ENCODE results near the gene UNC5CL. TPM values are rescaled to one million over a fixed set of nuclear protein-coding genes. Genes with fewer than 3 reads are reported as not detected.

UNC5CL gene
- total and polyA plus RNA-seq, 3 experiments from 2014 or later, result 0.40 to 1.8 (median 1.1) TPM

GRCh38 chr6:41033776-41034175 is 5.2 kb downstream of the UNC5CL start:
- Mint-ChIP-seq H3K36me3 (peaks cover 0 to 5% (median 4%) of the 10 kb centered on the region in 3 donors), H3K27me3 (peaks cover 0 to 2% of the 10 kb centered on the region in 2 donors), H3K4me1 (peaks cover 6 to 9% (median 7%) of the 10 kb centered on the region in 3 donors), H3K9me3 (no peaks in the 10 kb centered on the region), H3K4me3 (no peak overlapping the region), H3K27ac (no peak overlapping the region)
- peaks cover 6% of the 10 kb centered on the region for H3K4me1 ChIP-seq (ENCODE audit: insufficient read depth, low read length)
- no peaks in the 10 kb centered on the region for H3K36me3 ChIP-seq (ENCODE audit: insufficient read depth, low read length)
- H3K27me3 ChIP-seq (ENCODE audit: insufficient read depth, low read length, poor library complexity, severe bottlenecking), result no peaks in the 10 kb centered on the region
- no peak overlapping the region for H3K4me3 ChIP-seq (ENCODE audit: low read length)
- POLR2A ChIA-PET, result no interaction called here
- CTCF ChIA-PET, result no interaction called here
- H3K9me3 ChIP-seq (ENCODE audit: low read length), result no peaks in the 10 kb centered on the region
- no peak for DNase-seq
- no peak overlapping the region for H3K27ac ChIP-seq (ENCODE audit: low read depth, low read length)

- H3K4me1 Mint-ChIP-seq, result peaks cover 11 to 14% (median 12%) of the 10 kb centered on the region in 3 donors
- Histone ChIP-seq H3K27me3 (ENCODE audit: insufficient read depth, low read length, poor library complexity, severe bottlenecking) (no peaks in the 10 kb centered on the region), H3K36me3 (ENCODE audit: insufficient read depth, low read length) (no peaks in the 10 kb centered on the region), H3K9me3 (ENCODE audit: low read length) (no peaks in the 10 kb centered on the region), H3K4me1 (ENCODE audit: insufficient read depth, low read length) (peaks cover 13% of the 10 kb centered on the region), H3K27ac (ENCODE audit: low read depth, low read length) (no peak overlapping the region), H3K4me3 (ENCODE audit: low read length) (no peak overlapping the region)
- H3K36me3 Mint-ChIP-seq, result peaks cover 0 to 5% (median 4%) of the 10 kb centered on the region in 3 donors
- CTCF ChIA-PET, result no interaction called here
- POLR2A ChIA-PET, result no interaction called here
- DNase-seq, result no peak
- peak overlapping the region in 2 of 8 donors; percentile 39 to 92 for H3K27ac Mint-ChIP-seq
- no peaks in the 10 kb centered on the region for H3K9me3 Mint-ChIP-seq
- H3K4me3 Mint-ChIP-seq, result no peak overlapping the region
- peaks cover 0 to 2% of the 10 kb centered on the region in 2 donors for H3K27me3 Mint-ChIP-seq
These were observed 6.2 kb downstream of the UNC5CL start for GRCh38 chr6:41032830-41033229.

GRCh38 chr6:41028561-41029412 is 10.2 kb downstream of the UNC5CL start:
- Histone ChIP-seq H3K27me3 (ENCODE audit: insufficient read depth, low read length, poor library complexity, severe bottlenecking) (no peaks in the 10 kb centered on the region), H3K4me3 (ENCODE audit: low read length) (peak overlapping the region; percentile 68), H3K27ac (ENCODE audit: low read depth, low read length) (peak overlapping the region; percentile 57), H3K4me1 (ENCODE audit: insufficient read depth, low read length) (peaks cover 20% of the 10 kb centered on the region), H3K9me3 (ENCODE audit: low read length) (no peaks in the 10 kb centered on the region), H3K36me3 (ENCODE audit: insufficient read depth, low read length) (no peaks in the 10 kb centered on the region)
- H3K9me3 Mint-ChIP-seq, result no peaks in the 10 kb centered on the region
- H3K27me3 Mint-ChIP-seq, result no peaks in the 10 kb centered on the region
- H3K36me3 Mint-ChIP-seq, result peaks cover 0 to 5% (median 3%) of the 10 kb centered on the region in 3 donors
- H3K4me1 Mint-ChIP-seq, result peaks cover 20 to 23% (median 21%) of the 10 kb centered on the region in 3 donors
- CTCF ChIA-PET, result interaction anchor here (0.7 to 7.2 kb wide), 20 partner anchors 8 to 155 kb away, joined by 3 to 44 read pairs (median 10); partner anchors contain the start of genes NFYA, OARD1, TSPO2 and UNC5CL
- POLR2A ChIA-PET, result interaction anchor here (0.9 to 1.5 kb wide), 3 partner anchors 8 to 44 kb away, joined by 4 to 7 read pairs (median 4); partner anchors contain the start of genes NFYA and OARD1
- DNase-seq, result no peak
- H3K27ac Mint-ChIP-seq, result peak overlapping the region; percentile 10 to 89 (median 82)
- H3K4me3 Mint-ChIP-seq, result peak overlapping the region; percentile 79 to 88 (median 83)

DNA sequence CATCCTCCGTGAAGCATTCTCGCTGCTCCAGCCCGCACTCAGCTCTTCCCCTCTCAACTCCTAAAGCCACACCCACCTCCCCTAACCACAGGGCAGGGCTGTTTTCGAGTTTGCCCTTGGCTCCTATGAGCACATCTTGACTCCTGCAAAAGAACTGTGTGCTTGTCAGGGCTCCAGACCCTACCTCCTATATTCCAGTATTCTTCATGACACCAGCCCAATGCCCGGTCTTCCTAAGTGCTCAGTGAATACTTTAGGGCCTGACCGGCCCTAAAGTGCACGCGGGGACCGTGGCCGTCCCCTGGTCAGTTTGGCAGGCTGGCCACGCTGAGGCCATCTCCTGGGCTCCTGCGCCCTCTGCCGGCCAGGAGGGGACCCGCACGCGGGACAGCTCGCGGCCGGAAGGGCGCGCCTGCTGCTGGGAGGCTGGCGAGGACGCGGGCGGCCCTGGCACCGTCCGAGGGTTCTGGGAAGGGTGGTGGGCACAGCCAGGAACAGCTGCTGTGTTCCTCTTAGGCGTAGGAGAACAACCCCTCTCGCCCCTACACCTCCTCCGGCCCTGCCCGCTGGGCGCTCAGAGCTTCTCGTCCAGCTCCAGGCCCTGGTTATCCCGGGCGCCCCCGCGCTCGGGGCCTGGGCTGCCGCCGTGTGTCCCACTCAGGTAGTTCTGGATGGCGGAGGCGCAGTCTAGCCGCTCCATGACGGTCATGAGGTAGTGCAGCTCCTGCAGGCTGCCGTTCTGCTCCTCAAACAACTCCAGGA is 11.0 kb downstream of the UNC5CL start:
- CTCF ChIA-PET, result interaction anchor here (0.6 to 7.2 kb wide), 23 partner anchors 9 to 1666 kb away, joined by 3 to 44 read pairs (median 9); partner anchors contain the start of genes NFYA, OARD1, TSPO2 and UNC5CL
- no peaks in the 10 kb centered on the region for H3K36me3 ChIP-seq (ENCODE audit: insufficient read depth, low read length)
- peaks cover 0 to 3% (median 0%) of the 10 kb centered on the region in 3 donors for H3K36me3 Mint-ChIP-seq
- DNase-seq, result peak; percentile 61 to 78 (median 68)
- POLR2A ChIA-PET, result interaction anchor here (0.9 to 1.5 kb wide), 3 partner anchors 9 to 44 kb away, joined by 4 to 7 read pairs (median 4); partner anchors contain the start of genes NFYA and OARD1
- peak overlapping the region; percentile 57 for H3K27ac ChIP-seq (ENCODE audit: low read depth, low read length)
- no peaks in the 10 kb centered on the region for H3K9me3 Mint-ChIP-seq
- H3K9me3 ChIP-seq (ENCODE audit: low read length), result no peaks in the 10 kb centered on the region
- H3K27ac Mint-ChIP-seq, result peak overlapping the region in 7 of 8 donors; percentile 67 to 89 (median 83)
- H3K4me1 ChIP-seq (ENCODE audit: insufficient read depth, low read length), result peaks cover 20% of the 10 kb centered on the region
- H3K4me3 Mint-ChIP-seq, result peak overlapping the region; percentile 79 to 88 (median 83)
- H3K4me1 Mint-ChIP-seq, result peaks cover 20 to 23% (median 21%) of the 10 kb centered on the region in 3 donors
- H3K4me3 ChIP-seq (ENCODE audit: low read length), result peak overlapping the region; percentile 68
- no peaks in the 10 kb centered on the region for H3K27me3 Mint-ChIP-seq
- no peaks in the 10 kb centered on the region for H3K27me3 ChIP-seq (ENCODE audit: insufficient read depth, low read length, poor library complexity, severe bottlenecking)

GRCh38 chr6:41027241-41027640 is 11.8 kb downstream of the UNC5CL start:
- Mint-ChIP-seq H3K9me3 (no peaks in the 10 kb centered on the region), H3K4me1 (peaks cover 20 to 23% (median 21%) of the 10 kb centered on the region in 3 donors), H3K27me3 (no peaks in the 10 kb centered on the region), H3K36me3 (peaks cover 0 to 3% (median 0%) of the 10 kb centered on the region in 3 donors), H3K4me3 (peak overlapping the region; percentile 79 to 88 (median 83)), H3K27ac (peak overlapping the region in 7 of 8 donors; percentile 27 to 89 (median 79))
- ChIA-PET POLR2A (interaction anchor here (1.5 kb wide), 1 partner anchor 44 kb away, joined by 4 read pairs; no protein-coding TSS in a partner anchor), CTCF (interaction anchor here (0.6 to 7.2 kb wide), 13 partner anchors 9 to 1665 kb away, joined by 3 to 44 read pairs (median 13); partner anchors contain the start of genes TSPO2 and UNC5CL)
- Histone ChIP-seq H3K36me3 (ENCODE audit: insufficient read depth, low read length) (no peaks in the 10 kb centered on the region), H3K4me1 (ENCODE audit: insufficient read depth, low read length) (peaks cover 20% of the 10 kb centered on the region), H3K4me3 (ENCODE audit: low read length) (peak overlapping the region; percentile 68), H3K27me3 (ENCODE audit: insufficient read depth, low read length, poor library complexity, severe bottlenecking) (no peaks in the 10 kb centered on the region), H3K27ac (ENCODE audit: low read depth, low read length) (no peak overlapping the region), H3K9me3 (ENCODE audit: low read length) (no peaks in the 10 kb centered on the region)
- DNase-seq, result no peak

DNA sequence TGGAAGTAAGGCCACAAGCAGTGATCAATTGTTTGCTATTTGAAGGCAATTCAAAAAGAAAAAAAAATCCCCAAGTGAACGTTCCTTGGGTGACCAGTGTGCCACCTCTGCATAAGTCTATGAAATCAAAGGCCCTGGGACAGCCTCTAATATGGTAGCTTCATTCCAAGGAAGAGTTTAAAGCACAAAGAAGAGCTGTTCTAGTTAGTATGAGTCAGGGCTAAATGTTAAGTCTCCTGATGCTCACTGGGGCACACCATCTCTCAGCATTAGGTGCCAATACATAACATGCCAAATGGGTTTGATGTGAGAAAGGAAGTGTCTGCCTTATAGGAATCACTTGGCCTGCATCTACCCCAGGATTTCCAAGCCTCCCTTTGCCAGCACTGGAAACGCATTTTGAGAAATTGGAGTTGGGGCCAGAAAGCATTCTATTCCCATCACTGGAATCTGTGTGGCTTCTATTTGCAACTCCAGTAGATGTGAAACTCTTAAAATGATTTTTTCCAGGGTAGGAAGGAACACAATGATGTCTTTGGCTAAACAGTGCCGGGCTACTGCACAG is 13.0 kb downstream of the UNC5CL start:
- Mint-ChIP-seq H3K4me1 (peaks cover 19 to 23% (median 21%) of the 10 kb centered on the region in 3 donors), H3K27ac (peak overlapping the region in 1 of 8 donors; percentile 24), H3K36me3 (peaks cover 0 to 1% (median 0%) of the 10 kb centered on the region in 3 donors), H3K4me3 (peak overlapping the region in 1 of 7 donors; percentile 34), H3K27me3 (no peaks in the 10 kb centered on the region), H3K9me3 (no peaks in the 10 kb centered on the region)
- no peak overlapping the region for H3K4me3 ChIP-seq (ENCODE audit: low read length)
- H3K4me1 ChIP-seq (ENCODE audit: insufficient read depth, low read length), result peaks cover 20% of the 10 kb centered on the region
- no peak overlapping the region for H3K27ac ChIP-seq (ENCODE audit: low read depth, low read length)
- ChIA-PET CTCF (interaction anchor here (2.6 to 7.2 kb wide), 2 partner anchors 14 to 21 kb away, joined by 13 to 44 read pairs; partner anchors contain the start of gene UNC5CL), POLR2A (no interaction called here)
- H3K9me3 ChIP-seq (ENCODE audit: low read length), result no peaks in the 10 kb centered on the region
- H3K36me3 ChIP-seq (ENCODE audit: insufficient read depth, low read length), result no peaks in the 10 kb centered on the region
- DNase-seq, result no peak
- H3K27me3 ChIP-seq (ENCODE audit: insufficient read depth, low read length, poor library complexity, severe bottlenecking), result no peaks in the 10 kb centered on the region

DNA sequence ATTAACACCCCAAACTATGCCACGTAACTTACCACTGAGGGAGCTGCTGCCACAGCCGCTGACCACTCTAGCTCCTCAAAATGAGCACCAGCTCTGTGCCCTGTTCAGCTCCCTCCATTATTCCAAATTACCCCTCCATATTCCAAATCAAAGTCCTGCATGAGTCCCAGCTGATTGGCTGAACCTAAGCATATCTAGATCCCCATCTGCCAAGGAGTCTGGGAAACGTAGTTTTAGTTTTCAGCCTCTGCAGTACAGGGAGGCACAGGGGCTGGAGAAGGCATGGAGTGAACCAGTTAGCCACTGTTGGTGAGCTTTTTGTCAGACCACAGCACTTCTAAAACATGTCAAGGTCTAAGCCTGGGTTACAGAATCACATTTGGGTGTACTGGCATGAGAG is 15.9 kb downstream of the UNC5CL start:
- no peak overlapping the region for H3K27ac ChIP-seq (ENCODE audit: low read depth, low read length)
- H3K4me1 Mint-ChIP-seq, result peaks cover 9 to 12% (median 11%) of the 10 kb centered on the region in 3 donors
- H3K27ac Mint-ChIP-seq, result no peak overlapping the region
- peaks cover 8% of the 10 kb centered on the region for H3K4me1 ChIP-seq (ENCODE audit: insufficient read depth, low read length)
- ChIA-PET POLR2A (no interaction called here), CTCF (interaction anchor here (2.1 kb wide), 1 partner anchor 16 kb away, joined by 5 read pairs; the partner anchor contains the start of gene UNC5CL)
- H3K36me3 ChIP-seq (ENCODE audit: insufficient read depth, low read length), result no peaks in the 10 kb centered on the region
- H3K4me3 ChIP-seq (ENCODE audit: low read length), result no peak overlapping the region
- H3K27me3 ChIP-seq (ENCODE audit: insufficient read depth, low read length, poor library complexity, severe bottlenecking), result no peaks in the 10 kb centered on the region
- no peaks in the 10 kb centered on the region for H3K9me3 ChIP-seq (ENCODE audit: low read length)
- no peak for DNase-seq
- peaks cover 2 to 3% of the 10 kb centered on the region in 2 donors for H3K27me3 Mint-ChIP-seq
- H3K36me3 Mint-ChIP-seq, result peaks cover 0 to 3% (median 0%) of the 10 kb centered on the region in 3 donors
- H3K9me3 Mint-ChIP-seq, result no peaks in the 10 kb centered on the region
- H3K4me3 Mint-ChIP-seq, result no peak overlapping the region

All from CD8-positive, alpha-beta memory T cell (primary cell).